GM12872 (cell line): Measurements from ENCODE around the gene SERPINB4.
A peak's percentile ranks its signal among the peaks of the same experiment; 100 is the strongest.
"Not testable (repeated sequence)": the region's sequence is repeated elsewhere in the genome, so short reads cannot be mapped to it uniquely, and the experiment has no call there.

Experiments used
- TF ChIP-seq, protein P1 (sequence below): IDR thresholded peaks from 3 replicates; pipeline ENCODE4 v1.5.1; 2011; ENCODE audit warnings: low read depth, mild to moderate bottlenecking, low read length, moderate library complexity; ENCODE audit not compliant: insufficient read depth

Gene SERPINB4

DNA sequence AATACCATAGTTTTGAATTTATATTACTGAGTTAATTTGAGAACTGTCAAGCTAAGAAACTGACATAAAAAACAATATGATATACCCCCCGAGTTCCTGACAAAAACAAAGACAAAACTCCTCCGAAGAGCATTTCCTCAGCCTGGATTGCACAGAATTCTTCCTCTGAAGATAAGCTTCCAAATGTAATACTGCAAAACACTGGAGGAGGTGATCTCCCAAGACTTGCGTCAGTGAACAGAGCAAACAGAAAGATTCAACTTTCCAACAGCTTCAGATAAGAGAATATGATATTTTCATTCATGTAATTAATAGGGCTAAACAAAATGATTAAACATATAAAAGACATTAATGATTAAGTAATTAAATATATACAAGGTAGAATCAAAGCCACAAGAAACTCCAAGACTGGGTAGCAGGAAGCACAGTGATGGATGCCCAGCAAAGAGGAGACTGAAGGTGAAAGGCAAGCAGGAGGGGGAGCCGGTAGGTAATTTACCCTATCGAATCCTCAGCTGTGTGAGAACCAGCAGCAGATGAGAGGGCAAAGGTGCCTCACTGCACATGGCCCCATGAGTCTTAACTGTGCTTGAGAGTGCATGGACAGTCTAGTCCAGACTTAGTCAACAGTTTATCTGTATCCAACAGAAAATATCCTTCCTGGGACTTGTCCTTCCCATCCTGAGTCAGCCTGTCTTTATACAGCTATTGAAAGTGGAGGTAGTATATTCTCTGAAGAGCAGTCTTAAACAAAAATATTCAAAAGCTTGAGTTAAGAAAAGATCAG is 36.0 kb upstream of the SERPINB4 start:
- TF ChIP-seq, protein P1, sequence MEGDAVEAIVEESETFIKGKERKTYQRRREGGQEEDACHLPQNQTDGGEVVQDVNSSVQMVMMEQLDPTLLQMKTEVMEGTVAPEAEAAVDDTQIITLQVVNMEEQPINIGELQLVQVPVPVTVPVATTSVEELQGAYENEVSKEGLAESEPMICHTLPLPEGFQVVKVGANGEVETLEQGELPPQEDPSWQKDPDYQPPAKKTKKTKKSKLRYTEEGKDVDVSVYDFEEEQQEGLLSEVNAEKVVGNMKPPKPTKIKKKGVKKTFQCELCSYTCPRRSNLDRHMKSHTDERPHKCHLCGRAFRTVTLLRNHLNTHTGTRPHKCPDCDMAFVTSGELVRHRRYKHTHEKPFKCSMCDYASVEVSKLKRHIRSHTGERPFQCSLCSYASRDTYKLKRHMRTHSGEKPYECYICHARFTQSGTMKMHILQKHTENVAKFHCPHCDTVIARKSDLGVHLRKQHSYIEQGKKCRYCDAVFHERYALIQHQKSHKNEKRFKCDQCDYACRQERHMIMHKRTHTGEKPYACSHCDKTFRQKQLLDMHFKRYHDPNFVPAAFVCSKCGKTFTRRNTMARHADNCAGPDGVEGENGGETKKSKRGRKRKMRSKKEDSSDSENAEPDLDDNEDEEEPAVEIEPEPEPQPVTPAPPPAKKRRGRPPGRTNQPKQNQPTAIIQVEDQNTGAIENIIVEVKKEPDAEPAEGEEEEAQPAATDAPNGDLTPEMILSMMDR = no peak

DNA sequence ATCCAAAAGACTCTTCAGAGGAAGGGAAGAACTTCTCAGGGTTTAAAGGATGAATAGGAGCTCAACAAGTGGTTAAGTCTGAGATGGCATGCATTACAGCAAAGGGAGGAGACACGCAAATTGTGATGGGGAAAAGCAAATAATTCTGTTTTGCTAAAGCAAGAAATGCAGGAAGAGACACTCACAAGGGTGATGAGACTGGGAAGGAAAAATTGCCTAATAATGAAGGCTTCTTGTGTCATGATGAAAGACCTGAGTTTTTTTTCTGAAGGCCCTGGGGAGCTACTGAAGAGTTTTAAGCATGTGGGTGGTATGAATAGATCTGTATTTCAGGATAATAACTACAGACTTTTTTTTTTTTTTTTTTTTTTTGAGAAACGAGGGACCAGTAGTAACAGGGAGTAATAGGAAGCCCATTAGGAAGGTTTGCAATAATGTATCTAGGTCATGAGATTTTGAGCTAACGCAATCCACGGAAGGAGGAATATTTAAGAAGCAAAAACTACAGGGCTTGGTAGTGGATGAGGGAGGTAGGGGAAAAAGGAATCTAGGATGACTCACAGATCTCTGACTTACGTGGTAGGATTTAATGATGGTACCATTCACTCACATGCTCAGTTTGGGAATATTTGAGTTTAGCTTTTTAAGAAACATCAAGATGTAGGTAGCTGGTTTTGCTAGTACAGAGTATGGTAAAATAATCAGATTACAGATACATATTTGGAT is 33.6 kb upstream of the SERPINB4 start:
- TF ChIP-seq, protein P1 = no peak

GRCh38 chr18:63676526-63677323 is 32.7 kb upstream of the SERPINB4 start:
- TF ChIP-seq, protein P1 = peak; percentile 71

GRCh38 chr18:63664571-63664970 is 20.5 kb upstream of the SERPINB4 start:
- TF ChIP-seq, protein P1 = no peak

DNA sequence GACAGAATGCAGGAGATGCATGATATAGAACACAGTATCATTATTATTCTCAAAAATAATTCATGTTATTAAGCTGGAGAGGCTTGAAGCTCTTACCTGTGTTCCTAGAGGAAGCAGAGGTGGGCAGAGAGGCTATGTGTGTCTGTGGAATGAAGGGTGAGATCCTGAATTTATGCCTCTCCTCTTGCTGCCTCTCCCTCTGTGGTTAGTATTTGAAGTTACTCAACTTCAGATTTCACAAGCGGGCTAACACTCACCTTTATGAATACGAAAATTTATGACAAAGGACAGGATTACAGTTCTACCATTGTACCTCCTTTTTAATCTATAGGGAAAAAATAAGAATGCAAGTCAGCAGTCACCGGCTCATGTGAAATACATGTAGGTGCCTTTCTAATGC is 17.7 kb upstream of the SERPINB4 start, which contains the start of gene SERPINB3:
SERPINB3 (minus strand) TSS at position 144 of the 400 bp plus-strand sequence. CDS start 677 bp downstream, outside the sequence.
- TF ChIP-seq, protein P1 = not testable (repeated sequence)

DNA sequence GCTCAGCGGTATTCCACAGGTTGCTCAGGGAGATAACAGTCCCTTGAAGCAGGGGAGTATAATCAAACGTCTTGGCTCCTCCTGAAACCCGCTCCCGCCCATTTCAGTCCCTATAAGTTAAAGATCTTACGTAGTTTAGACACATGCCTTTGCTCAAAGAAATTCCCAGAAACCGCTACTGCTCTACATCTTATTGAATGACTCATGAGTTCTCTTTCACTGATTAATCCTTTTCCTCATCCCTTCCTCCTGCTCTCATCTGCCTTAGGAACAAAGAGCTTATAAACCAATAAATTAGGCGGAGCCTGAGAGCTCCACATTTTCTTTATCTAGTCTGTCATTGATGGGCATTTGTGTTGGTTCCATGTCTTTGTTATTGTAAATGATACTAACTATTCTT is 4.2 kb upstream of the SERPINB4 start:
- TF ChIP-seq, protein P1 = no peak

- TF ChIP-seq, protein P1 = no peak
These were observed 2.9 kb upstream of the SERPINB4 start for GRCh38 chr18:63646936-63647335.
